GM12878 (cell line): Measurements from ENCODE around the gene ZBED4. TPM values are rescaled to one million over a fixed set of nuclear protein-coding genes. Genes with fewer than 3 reads are reported as not detected.
A peak's percentile ranks its signal among the peaks of the same experiment; 100 is the strongest.

Experiments
- ATAC-seq: fragments of 200-7000 bp; cut with Tn5 transposase; 3 replicates; pipeline ENCODE4 v1.9.1; 2020; ENCODE audit warnings: mild to moderate bottlenecking, moderate library complexity
- BruUV-seq: library from RNA; stranded (reverse); fragments of 400-500 nt; replicated peaks from 2 replicates; lab custom pipeline; 2021; lab: Mats Ljungman, UMichigan
- CTCF ChIA-PET: fragments of 300-600 bp; sonication (Branson Sonifier 250); formaldehyde crosslinking; extraction: SDS; loops from one replicate; lab custom pipeline; 2021; ENCODE audit warnings: inconsistent platforms; lab: Yijun Ruan, JAX
- POLR2A ChIA-PET: fragments of 350-600 bp; formaldehyde crosslinking; extraction: SDS; loops from one replicate; lab custom pipeline; 2021; ENCODE audit warnings: inconsistent platforms; lab: Charles Lee
- RAD21 ChIA-PET: fragments of 300-600 bp; sonication (Branson Sonifier 250); formaldehyde crosslinking; loops from one replicate; lab custom pipeline; 2023; ENCODE audit warnings: antibody characterized with exemption; ENCODE audit not compliant: unreplicated experiment; lab: Charles Lee
- SMC1A ChIA-PET: fragments of 300-600 bp; sonication (Branson Sonifier 250); formaldehyde crosslinking; loops from one replicate; lab custom pipeline; 2023; ENCODE audit not compliant: unreplicated experiment, uncharacterized antibody; lab: Charles Lee
- DNase-seq: peaks from one replicate; pipeline ENCODE4 v3.0.0-alpha.2; 2011; ENCODE audit warnings: low read depth, low spot score
- FAIRE-seq: peaks from 3 replicates; lab custom pipeline; 2011; peaks lifted over from hg19 to GRCh38; lab: Jason Lieb, UNC
- H2AFZ ChIP-seq: 2 replicates; pipeline ENCODE4 v1.6.0; 2011; ENCODE audit warnings: low read depth, low read length, control low read depth; ENCODE audit not compliant: control insufficient read depth
- H3K27ac ChIP-seq: 2 replicates; pipeline ENCODE4 v1.5.1; 2011; ENCODE audit warnings: control low read depth; ENCODE audit not compliant: control insufficient read depth, insufficient read depth
- H3K27me3 ChIP-seq, 2 experiments: replicated peaks in 1 of 2; 2 replicates each; pipeline versions ENCODE4 v1.6.0 to v1.6.1; 2011; ENCODE audit warnings: low read length in 1 of 2; ENCODE audit not compliant: control insufficient read depth in 2 of 2, insufficient read depth in 2 of 2
- H3K36me3 ChIP-seq, 2 experiments: 2 replicates each; pipeline ENCODE4 v1.5.1; 2011; ENCODE audit warnings: low read length in 1 of 2; ENCODE audit not compliant: control insufficient read depth in 2 of 2, insufficient read depth in 2 of 2
- H3K4me1 ChIP-seq: 2 replicates; pipeline ENCODE4 v1.6.1; 2011; ENCODE audit warnings: mild to moderate bottlenecking, low read length, moderate library complexity, mixed read lengths; ENCODE audit not compliant: control insufficient read depth, insufficient read depth
- H3K4me2 ChIP-seq: 2 replicates; pipeline ENCODE4 v1.6.0; 2011; ENCODE audit warnings: control low read depth; ENCODE audit not compliant: control insufficient read depth, insufficient read depth
- H3K4me3 ChIP-seq: fragments of 200-600 bp; sonication (generic); 2 replicates; pipeline ENCODE4 v1.5.1; 2016
- H3K79me2 ChIP-seq: 2 replicates; pipeline ENCODE4 v1.6.0; 2011; ENCODE audit warnings: low read length; ENCODE audit not compliant: control insufficient read depth, insufficient read depth
- H3K9ac ChIP-seq: 2 replicates; pipeline ENCODE4 v1.8.0; 2011; ENCODE audit warnings: low read length, control low read depth, mixed read lengths; ENCODE audit not compliant: control insufficient read depth, insufficient read depth
- H3K9me3 ChIP-seq: replicated peaks from 3 replicates; pipeline ENCODE4 v1.5.1; 2011; ENCODE audit warnings: mild to moderate bottlenecking, low read length; ENCODE audit not compliant: control insufficient read depth, insufficient read depth
- H4K20me1 ChIP-seq: 2 replicates; pipeline ENCODE4 v1.6.0; 2011; ENCODE audit not compliant: control insufficient read depth, insufficient read depth
- BMI1 ChIP-seq: fragments of 450-650 bp; IDR thresholded peaks from 2 replicates; pipeline ENCODE4 v1.6.1; 2016; ENCODE audit warnings: mild to moderate bottlenecking, moderate library complexity, borderline replicate concordance
- DPF2 ChIP-seq: fragments of 450-650 bp; IDR thresholded peaks from 2 replicates; pipeline ENCODE4 v1.6.1; 2017; ENCODE audit warnings: mild to moderate bottlenecking
- GATAD2B ChIP-seq: fragments of 450-650 bp; conservative IDR thresholded peaks from 2 replicates; pipeline ENCODE4 v1.6.1; 2017; ENCODE audit warnings: low read depth, mild to moderate bottlenecking, moderate library complexity
- LARP7 ChIP-seq: fragments of 450-650 bp; IDR thresholded peaks from 2 replicates; pipeline ENCODE4 v1.6.1; 2017; ENCODE audit warnings: mild to moderate bottlenecking
- MAX ChIP-seq: IDR thresholded peaks from 2 replicates; pipeline ENCODE4 v1.6.1; 2012; ENCODE audit warnings: low read depth, low read length, improper control_type of control experiment
- NFYB ChIP-seq: IDR thresholded peaks from 2 replicates; pipeline ENCODE4 v1.6.1; 2011; ENCODE audit warnings: low read depth, mild to moderate bottlenecking, low read length, improper control_type of control experiment, moderate library complexity; ENCODE audit not compliant: insufficient read depth
- NKRF ChIP-seq: fragments of 450-650 bp; conservative IDR thresholded peaks from 2 replicates; pipeline ENCODE4 v1.6.1; 2017; ENCODE audit warnings: mild to moderate bottlenecking, moderate library complexity
- SUPT20H ChIP-seq: IDR thresholded peaks from 2 replicates; pipeline ENCODE4 v1.6.1; 2011; ENCODE audit warnings: low read depth, mild to moderate bottlenecking, low read length, moderate library complexity, borderline replicate concordance; ENCODE audit not compliant: control insufficient read depth
- ZBTB40 ChIP-seq: fragments of 450-650 bp; IDR thresholded peaks from 2 replicates; pipeline ENCODE4 v1.6.1; 2016; ENCODE audit warnings: mild to moderate bottlenecking, moderate library complexity, borderline replicate concordance
- ZNF207 ChIP-seq: fragments of 450-650 bp; IDR thresholded peaks from 2 replicates; pipeline ENCODE4 v1.6.1; 2014; ENCODE audit warnings: antibody characterized with exemption, mild to moderate bottlenecking, borderline replicate concordance
- WGBS: methylation state at CpG from one replicate; pipeline ENCODE4 v1.1.6; 2016; ENCODE audit warnings: low lambda C conversion rate; ENCODE audit not compliant: insufficient replicate concordance, insufficient coverage; ENCODE audit errors: missing lambda C conversion rate; 5-methylcytosine and 5-hydroxymethylcytosine counted together
- in situ Hi-C: fragments of 300-500 bp; cut with MboI; formaldehyde crosslinking; loops from 9 replicates; pipeline ENCODE4 v1.14.3; 2018; ENCODE audit warnings: mixed read lengths
- intact Hi-C: fragments of 100-400 bp; cut with micrococcal nuclease; formaldehyde crosslinking; loops from one replicate; pipeline ENCODE4 v1.14.2; 2022; ENCODE audit not compliant: unreplicated experiment
- polyA plus RNA-seq, 11 experiments: library from polyadenylated mRNA; depleted of rRNA in 4 of 11; unstranded in 6 of 11; stranded (reverse) in 5 of 11; fragments of >200 nt; fragmentation: Nextera tagmentation in 4 of 11; fragmentation: Illumina TruSeq in 1 of 11; extraction: Ambion mirVana in 4 of 11; extraction: Trizol in 1 of 11; gene quantifications; 1 replicate in 1 of 11; 2 replicates in 10 of 11; pipeline versions ENCODE4 v1.2.1 to v1.2.3, GENCODE V29; 2011 to 2016; ENCODE audit warnings: inconsistent platforms in 2 of 11, missing spikeins in 2 of 11, low read depth in 1 of 11
- total RNA-seq, 4 experiments: library from RNA; depleted of rRNA in 3 of 4; stranded (reverse); fragments of >200 nt in 3 of 4; fragmentation: Illumina TruSeq in 1 of 4; extraction: Trizol in 1 of 4; gene quantifications; 2 replicates each; pipeline versions ENCODE4 v1.2.1 to v1.2.3, GENCODE V29; 2013 to 2021

ZBED4 gene
- total and polyA plus RNA-seq, 10 of the 15 experiments (the other 5 are each of a cell fraction or from before 2014, with no cell fraction given): 2.3 to 21.6 (median 12.8) TPM

GRCh38 chr22:49826603-49827270 lies 26.9 kb upstream of the ZBED4 start:
- in situ Hi-C loops: no loop called here
- RAD21 ChIA-PET: interaction anchor here (1.2 to 1.4 kb wide), 2 partner anchors 53 to 55 kb away, joined by 3 to 7 read pairs; no protein-coding TSS in a partner anchor
- peaks cover 35% of the 10 kb centered on the region for H3K4me1 ChIP-seq
- no peak for DNase-seq
- WGBS: under 1% methylated on average over 81 of the region's 86 CpGs
- TF ChIP-seq NKRF (peak; percentile 60), GATAD2B (peak; percentile 60; the same call in 1 of the 2 replicates), NFYB (no peak), LARP7 (peak; percentile 79; the same call in 1 of the 2 replicates), ZBTB40 (no peak), MAX (0 out of 2 replicates have a peak, but pooled peaks have one; percentile 16), SUPT20H (no peak), ZNF207 (0 out of 2 replicates have a peak, but pooled peaks have one; percentile 38), BMI1 (no peak), DPF2 (peak; percentile 27; the same call in 1 of the 2 replicates)
- TF ChIP-seq, all 136 proteins: peak for 6
- intact Hi-C loops: loop anchor here (2.0 kb wide), 1 partner anchor 92 kb away; the partner anchor contains the start of genes ALG12 and CRELD2
- FAIRE-seq (no peak), ATAC-seq (peak; percentile 39)
- peaks cover 52% of the 10 kb centered on the region for H3K79me2 ChIP-seq
- peak overlapping the region; percentile 80 for H3K4me2 ChIP-seq
- BruUV-seq: no TSS peak
- peak overlapping the region; percentile 78 for H3K27ac ChIP-seq
- ChIA-PET POLR2A (interaction anchor here (1.0 to 1.3 kb wide), 3 partner anchors 28 to 54 kb away, joined by 3 to 6 read pairs (median 4); no protein-coding TSS in a partner anchor), CTCF (interaction anchor here (0.7 to 1.1 kb wide), 2 partner anchors 14 to 28 kb away, joined by 3 read pairs; no protein-coding TSS in a partner anchor), SMC1A (interaction anchor here (1.6 kb wide), 1 partner anchor 54 kb away, joined by 4 read pairs; no protein-coding TSS in a partner anchor)
- H3K9ac ChIP-seq: peak overlapping the region; percentile 73
- peak overlapping the region; percentile 89 for H3K4me3 ChIP-seq
- peaks cover 3% of the 10 kb centered on the region for H3K9me3 ChIP-seq
- H3K36me3 ChIP-seq: peaks cover 13 to 20% of the 10 kb centered on the region in 2 experiments; a peak in 3 of 4 replicates
- no peak overlapping the region for H2AFZ ChIP-seq
- no peaks in the 10 kb centered on the region for H3K27me3 ChIP-seq
- peaks cover 16% of the 10 kb centered on the region for H4K20me1 ChIP-seq
